T47D (cell line): Measurements from ENCODE around the gene MAP3K8.
"Not testable (repeated sequence)": the region's sequence is repeated elsewhere in the genome, so short reads cannot be mapped to it uniquely, and the experiment has no call there.

Experiments
- DNase-seq, 2 experiments: peaks; one replicate each; pipeline versions ENCODE4 v3.0.0 to v3.0.0-alpha.2; 2011 to 2012; ENCODE audit warnings: low read depth in 1 of 2, low spot score in 1 of 2
- JUND ChIP-seq: IDR thresholded peaks from 2 replicates; pipeline ENCODE4 v1.6.1; 2012; ENCODE audit warnings: low read depth
- in situ Hi-C: cut with HindIII; loops from 2 replicates; pipeline ENCODE4 v1.10.0; 2016; ENCODE audit warnings: low sequenced_read_pairs, low pct_unique_long_range_greater_than_20kb

MAP3K8 gene

DNA sequence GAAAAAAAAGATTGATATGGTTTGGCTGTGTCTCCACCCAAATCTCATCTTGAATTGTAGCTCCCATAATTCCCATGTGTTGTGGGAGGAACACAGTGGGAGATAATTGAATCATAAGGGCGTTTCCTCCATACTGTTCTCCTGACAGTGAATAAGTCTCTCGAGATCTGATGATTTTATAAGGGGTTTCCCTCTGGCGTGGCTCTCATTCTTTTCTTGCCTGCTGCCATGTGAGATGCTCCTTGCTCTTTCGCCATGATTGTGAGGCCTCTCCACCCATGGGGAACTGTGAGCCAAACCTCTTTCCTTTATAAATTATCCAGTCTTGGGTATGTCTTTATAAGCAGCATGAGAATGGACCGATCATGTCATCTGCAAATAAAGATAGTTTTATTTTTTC lies 29.4 kb upstream of the MAP3K8 start:
- in situ Hi-C loops, result no loop called here
- TF ChIP-seq JUND, result no peak
- DNase-seq, result no peak

DNA sequence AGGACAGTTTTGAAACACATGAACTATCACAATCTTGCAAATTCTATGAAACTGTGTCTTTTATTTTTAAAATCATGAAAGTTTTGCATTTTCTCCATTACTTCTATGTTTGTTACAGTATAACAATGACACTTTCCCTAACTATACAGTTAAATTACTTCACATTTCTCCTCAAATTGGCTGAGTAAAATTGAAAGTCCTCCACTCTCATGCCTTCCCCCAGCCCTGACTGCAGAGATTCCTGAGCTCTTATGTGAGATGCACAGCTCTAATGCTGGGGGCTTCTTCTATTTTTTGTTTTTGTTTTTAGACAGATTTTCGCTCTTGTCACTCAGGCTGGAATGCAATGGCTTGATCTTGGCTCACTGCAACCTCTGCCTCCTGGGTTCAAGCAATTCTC lies 22.7 kb upstream of the MAP3K8 start:
- in situ Hi-C loops, result no loop called here

GRCh38 chr10:30412901-30413300 lies 21.1 kb upstream of the MAP3K8 start:
- no peak for DNase-seq
- in situ Hi-C loops, result no loop called here
- TF ChIP-seq JUND, result no peak

More for the DNA sequence above, 22.7 kb upstream of the MAP3K8 start:
- TF ChIP-seq JUND, result no peak
- no peak for DNase-seq

DNA sequence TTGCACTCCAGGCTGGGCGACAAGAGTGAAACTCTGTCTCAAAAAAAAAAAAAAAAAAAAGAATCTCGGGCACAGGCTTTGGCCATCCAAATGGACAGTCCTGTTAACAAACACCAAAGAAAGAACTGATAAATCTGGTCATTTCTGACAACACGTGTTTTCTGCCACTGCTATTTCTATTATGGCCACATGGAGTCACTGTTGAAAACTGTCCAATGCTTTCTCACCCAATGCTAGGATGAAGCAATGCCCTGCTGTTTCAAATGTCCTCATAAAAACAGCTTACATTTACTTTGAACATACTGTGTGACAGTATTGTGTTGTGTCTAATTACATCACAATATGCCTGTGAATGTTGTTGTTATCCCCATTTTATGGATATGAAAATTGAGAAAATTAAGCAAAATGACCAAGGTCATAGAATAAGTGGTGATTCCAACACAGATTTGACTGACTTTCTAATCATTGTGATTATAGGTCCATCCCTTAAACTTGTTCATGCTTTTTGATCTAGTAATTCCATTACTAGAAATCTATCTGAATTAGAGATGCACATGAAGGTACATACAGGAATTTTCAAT lies 19.9 kb upstream of the MAP3K8 start:
- DNase-seq, result peak in 1 of 2 experiments; percentile 72
- in situ Hi-C loops, result no loop called here
- no peak for TF ChIP-seq JUND

- in situ Hi-C loops, result no loop called here
- DNase-seq, result no peak
Observed at GRCh38 chr10:30415593-30415992, 18.4 kb upstream of the MAP3K8 start.

GRCh38 chr10:30417301-30417700 lies 16.7 kb upstream of the MAP3K8 start:
- in situ Hi-C loops, result no loop called here
- DNase-seq, result no peak

More at GRCh38 chr10:30415593-30415992, 18.4 kb upstream of the MAP3K8 start:
- no peak for TF ChIP-seq JUND

GRCh38 chr10:30420266-30420665 lies 13.7 kb upstream of the MAP3K8 start:
- DNase-seq, result no peak
- no peak for TF ChIP-seq JUND

More at GRCh38 chr10:30417301-30417700, 16.7 kb upstream of the MAP3K8 start:
- no peak for TF ChIP-seq JUND

DNA sequence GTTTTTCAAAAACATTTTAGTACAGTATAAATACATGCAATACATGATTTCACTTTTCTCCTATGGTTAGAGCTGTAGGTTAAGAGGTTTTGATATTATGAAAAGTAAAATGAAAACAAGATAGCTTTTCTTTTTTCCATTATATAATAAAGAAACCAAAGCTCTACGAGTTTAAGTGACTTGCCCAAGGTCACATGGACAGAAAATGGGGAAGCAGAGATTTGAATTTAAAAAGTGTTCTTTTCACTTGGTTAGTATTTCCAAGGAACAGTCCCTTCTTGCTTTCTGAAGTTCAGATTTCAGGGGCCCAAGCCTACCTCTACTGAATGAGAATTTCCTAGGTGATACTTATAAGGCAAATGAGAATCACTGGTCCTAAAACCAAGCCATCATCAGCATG lies 13.2 kb upstream of the MAP3K8 start:
- no peak for DNase-seq

More at GRCh38 chr10:30420266-30420665, 13.7 kb upstream of the MAP3K8 start:
- in situ Hi-C loops, result no loop called here

GRCh38 chr10:30422151-30422695 lies 11.8 kb upstream of the MAP3K8 start:
- in situ Hi-C loops, result no loop called here
- DNase-seq, result no peak
- no peak for TF ChIP-seq JUND

More for the DNA sequence above, 13.2 kb upstream of the MAP3K8 start:
- in situ Hi-C loops, result no loop called here
- TF ChIP-seq JUND, result no peak

DNA sequence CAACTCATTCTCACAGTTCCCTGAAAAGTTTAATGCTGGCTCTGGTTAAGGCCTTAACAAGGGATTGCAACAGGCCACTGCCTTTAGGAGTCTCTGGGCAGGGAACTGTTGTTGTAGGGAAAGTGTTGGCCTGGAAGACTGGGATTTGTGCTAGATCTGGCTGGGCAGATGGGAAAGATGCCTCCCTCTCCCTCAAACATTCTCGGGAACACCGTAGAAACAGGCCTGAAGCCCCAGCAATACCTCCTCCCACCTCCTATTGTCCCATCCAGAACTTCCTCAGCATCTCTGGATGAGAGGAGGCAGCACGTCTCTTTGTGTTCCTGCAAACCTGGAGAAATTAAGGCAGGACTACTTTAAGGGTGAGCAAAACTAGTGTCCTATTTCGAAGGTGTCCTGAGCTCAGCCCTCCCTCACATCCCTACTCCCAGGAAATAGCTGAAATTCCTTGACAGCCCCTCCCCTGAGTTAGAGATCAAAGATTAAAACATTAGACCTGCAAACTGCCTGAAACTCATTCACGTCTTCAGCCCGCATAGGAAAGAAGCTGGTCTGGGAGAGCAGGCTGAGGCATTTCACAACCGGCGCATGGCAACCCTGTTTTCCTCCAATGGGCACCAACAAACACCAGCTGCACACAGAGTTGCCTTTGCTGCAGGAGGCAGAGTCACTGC lies 10.9 kb upstream of the MAP3K8 start:
- in situ Hi-C loops, result no loop called here
- peak in 1 of 2 experiments; percentile 77 for DNase-seq
- TF ChIP-seq JUND, result no peak

DNA sequence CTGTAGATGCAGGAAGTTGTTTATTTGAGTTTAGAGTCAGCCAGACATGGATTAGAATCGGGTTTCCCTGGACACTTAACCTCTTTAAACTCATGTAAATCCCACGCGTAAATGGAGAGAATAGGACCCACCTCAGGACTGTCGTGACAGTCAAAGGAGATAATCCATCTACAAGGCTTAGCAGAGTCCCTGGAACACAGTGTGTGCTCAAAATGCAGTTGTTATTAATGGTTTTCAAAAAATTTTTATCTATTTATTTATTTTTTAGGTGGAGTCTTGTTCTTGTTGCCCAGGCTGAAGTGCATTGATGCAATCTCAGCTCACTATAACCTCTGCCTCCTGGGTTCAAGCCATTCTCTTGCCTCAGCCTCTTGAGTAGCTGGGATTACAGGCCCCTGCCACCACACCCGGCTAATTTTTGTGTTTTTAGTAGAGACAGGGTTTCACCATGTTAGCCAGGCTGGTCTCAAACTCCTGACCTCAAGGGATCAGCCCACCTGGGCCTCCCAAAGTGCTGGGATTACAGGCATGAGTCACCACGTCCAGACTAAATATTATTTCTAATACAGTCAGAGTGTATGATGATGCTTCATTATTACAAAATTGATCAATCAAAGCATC lies 10.2 kb upstream of the MAP3K8 start:
- in situ Hi-C loops, DNase-seq: not testable (repeated sequence)

- no peak for DNase-seq
- in situ Hi-C loops, result no loop called here
- no peak for TF ChIP-seq JUND
Observed at GRCh38 chr10:30425336-30426075, 8.5 kb upstream of the MAP3K8 start.
